Uterus (tissue), 2 donors: Measurements from ENCODE around the gene GLB1L3.

Experiments used
- CTCF ChIP-seq, 4 experiments: fragments of 200-600 bp in 2 of 4; fragments of 450-650 bp in 2 of 4; sonication (generic) in 2 of 4; IDR thresholded peaks; one replicate each; pipeline ENCODE4 v1.5.1; 2016 to 2019; ENCODE audit warnings: antibody characterized with exemption in 4 of 4, mild to moderate bottlenecking in 2 of 4, moderate library complexity in 1 of 4
- POLR2A ChIP-seq, 2 donors: fragments of 450-650 bp; IDR thresholded peaks; one replicate each; pipeline ENCODE4 v1.6.1; 2016; ENCODE audit warnings: antibody characterized with exemption in 2 of 2, mild to moderate bottlenecking in 1 of 2, moderate library complexity in 1 of 2

- TF ChIP-seq CTCF (IDR thresholded peaks at IDR 0.05) = no peak
- no peak for TF ChIP-seq POLR2A (IDR thresholded peaks at IDR 0.05)
Observed at GRCh38 chr11:134343646-134344045, 67.5 kb downstream of the GLB1L3 start.
